ENCODE data around the gene GDF15.
A peak's percentile ranks its signal among the peaks of the same experiment; 100 is the strongest.

Gene GDF15

DNA sequence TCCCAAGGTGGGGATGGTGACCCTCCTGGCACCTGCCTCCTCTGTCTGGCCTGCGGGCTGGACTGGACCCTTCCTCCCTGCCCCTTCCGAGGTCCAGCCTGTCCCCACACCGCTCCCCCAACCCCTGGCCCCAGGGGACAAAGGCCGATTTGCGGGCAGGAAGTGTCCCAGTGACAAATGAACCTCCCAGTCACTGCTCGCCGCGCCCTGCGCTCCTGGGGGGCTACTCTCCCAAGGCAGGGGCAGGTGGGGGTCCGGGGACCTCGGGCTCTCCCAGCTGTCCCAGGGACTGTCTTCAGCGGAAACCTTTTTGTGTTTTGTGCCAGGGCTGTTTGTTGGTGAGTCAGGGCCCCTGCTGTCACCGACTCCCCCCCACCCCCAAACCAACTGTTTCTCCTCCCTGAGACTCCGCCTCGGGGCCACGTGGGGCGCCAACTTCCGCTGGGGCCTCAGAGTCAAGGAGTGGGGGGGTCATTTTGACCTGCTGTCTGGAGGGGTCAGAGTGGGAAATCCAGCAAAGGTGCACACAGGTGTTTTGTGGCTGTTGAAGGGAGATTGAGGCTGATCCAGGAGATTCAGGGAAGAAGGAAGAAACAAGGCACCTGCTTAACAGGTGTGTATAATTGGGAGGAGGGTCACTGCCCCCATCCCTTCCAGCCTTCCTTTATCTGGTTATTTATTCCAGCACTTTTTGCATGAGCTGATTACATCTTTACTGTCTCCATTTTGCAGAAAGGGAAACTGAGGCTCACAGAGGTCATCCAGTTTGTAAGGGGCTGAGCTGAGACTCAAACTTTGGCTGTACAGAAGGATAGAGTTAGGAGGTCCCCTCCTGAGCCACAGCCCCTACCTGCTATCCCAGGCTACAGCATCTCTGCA, 44.7 kb upstream of the GDF15 start (continued):
- TF ChIP-seq, protein P1, sequence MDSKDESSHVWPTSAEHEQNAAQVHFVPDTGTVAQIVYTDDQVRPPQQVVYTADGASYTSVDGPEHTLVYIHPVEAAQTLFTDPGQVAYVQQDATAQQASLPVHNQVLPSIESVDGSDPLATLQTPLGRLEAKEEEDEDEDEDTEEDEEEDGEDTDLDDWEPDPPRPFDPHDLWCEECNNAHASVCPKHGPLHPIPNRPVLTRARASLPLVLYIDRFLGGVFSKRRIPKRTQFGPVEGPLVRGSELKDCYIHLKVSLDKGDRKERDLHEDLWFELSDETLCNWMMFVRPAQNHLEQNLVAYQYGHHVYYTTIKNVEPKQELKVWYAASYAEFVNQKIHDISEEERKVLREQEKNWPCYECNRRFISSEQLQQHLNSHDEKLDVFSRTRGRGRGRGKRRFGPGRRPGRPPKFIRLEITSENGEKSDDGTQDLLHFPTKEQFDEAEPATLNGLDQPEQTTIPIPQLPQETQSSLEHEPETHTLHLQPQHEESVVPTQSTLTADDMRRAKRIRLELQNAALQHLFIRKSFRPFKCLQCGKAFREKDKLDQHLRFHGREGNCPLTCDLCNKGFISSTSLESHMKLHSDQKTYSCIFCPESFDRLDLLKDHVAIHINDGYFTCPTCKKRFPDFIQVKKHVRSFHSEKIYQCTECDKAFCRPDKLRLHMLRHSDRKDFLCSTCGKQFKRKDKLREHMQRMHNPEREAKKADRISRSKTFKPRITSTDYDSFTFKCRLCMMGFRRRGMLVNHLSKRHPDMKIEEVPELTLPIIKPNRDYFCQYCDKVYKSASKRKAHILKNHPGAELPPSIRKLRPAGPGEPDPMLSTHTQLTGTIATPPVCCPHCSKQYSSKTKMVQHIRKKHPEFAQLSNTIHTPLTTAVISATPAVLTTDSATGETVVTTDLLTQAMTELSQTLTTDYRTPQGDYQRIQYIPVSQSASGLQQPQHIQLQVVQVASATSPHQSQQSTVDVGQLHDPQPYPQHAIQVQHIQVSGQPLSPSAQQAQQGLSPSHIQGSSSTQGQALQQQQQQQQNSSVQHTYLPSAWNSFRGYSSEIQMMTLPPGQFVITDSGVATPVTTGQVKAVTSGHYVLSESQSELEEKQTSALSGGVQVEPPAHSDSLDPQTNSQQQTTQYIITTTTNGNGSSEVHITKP (tag by site-specific recombination; IDR thresholded peaks at IDR 0.05) = peak; percentile 88
- TF ChIP-seq ZNF629 (tag by site-specific recombination; IDR thresholded peaks at IDR 0.05) = no peak
- peak; percentile 95 for TF ChIP-seq ZNF341 (tag by site-specific recombination; IDR thresholded peaks at IDR 0.05; ENCODE audit: low read depth)
- 0 out of 2 replicates have a peak, but pooled peaks have one; percentile 10 for TF ChIP-seq ZBTB8A (tag by site-specific recombination; IDR thresholded peaks at IDR 0.05)
- no peak; the same call in 1 of the 2 replicates for TF ChIP-seq ZNF600 (tag by site-specific recombination; IDR thresholded peaks at IDR 0.05)
- TF ChIP-seq, protein P2, sequence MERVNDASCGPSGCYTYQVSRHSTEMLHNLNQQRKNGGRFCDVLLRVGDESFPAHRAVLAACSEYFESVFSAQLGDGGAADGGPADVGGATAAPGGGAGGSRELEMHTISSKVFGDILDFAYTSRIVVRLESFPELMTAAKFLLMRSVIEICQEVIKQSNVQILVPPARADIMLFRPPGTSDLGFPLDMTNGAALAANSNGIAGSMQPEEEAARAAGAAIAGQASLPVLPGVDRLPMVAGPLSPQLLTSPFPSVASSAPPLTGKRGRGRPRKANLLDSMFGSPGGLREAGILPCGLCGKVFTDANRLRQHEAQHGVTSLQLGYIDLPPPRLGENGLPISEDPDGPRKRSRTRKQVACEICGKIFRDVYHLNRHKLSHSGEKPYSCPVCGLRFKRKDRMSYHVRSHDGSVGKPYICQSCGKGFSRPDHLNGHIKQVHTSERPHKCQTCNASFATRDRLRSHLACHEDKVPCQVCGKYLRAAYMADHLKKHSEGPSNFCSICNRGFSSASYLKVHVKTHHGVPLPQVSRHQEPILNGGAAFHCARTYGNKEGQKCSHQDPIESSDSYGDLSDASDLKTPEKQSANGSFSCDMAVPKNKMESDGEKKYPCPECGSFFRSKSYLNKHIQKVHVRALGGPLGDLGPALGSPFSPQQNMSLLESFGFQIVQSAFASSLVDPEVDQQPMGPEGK (tag by site-specific recombination; IDR thresholded peaks at IDR 0.05) = peak; percentile 65
- TF ChIP-seq, protein P3, sequence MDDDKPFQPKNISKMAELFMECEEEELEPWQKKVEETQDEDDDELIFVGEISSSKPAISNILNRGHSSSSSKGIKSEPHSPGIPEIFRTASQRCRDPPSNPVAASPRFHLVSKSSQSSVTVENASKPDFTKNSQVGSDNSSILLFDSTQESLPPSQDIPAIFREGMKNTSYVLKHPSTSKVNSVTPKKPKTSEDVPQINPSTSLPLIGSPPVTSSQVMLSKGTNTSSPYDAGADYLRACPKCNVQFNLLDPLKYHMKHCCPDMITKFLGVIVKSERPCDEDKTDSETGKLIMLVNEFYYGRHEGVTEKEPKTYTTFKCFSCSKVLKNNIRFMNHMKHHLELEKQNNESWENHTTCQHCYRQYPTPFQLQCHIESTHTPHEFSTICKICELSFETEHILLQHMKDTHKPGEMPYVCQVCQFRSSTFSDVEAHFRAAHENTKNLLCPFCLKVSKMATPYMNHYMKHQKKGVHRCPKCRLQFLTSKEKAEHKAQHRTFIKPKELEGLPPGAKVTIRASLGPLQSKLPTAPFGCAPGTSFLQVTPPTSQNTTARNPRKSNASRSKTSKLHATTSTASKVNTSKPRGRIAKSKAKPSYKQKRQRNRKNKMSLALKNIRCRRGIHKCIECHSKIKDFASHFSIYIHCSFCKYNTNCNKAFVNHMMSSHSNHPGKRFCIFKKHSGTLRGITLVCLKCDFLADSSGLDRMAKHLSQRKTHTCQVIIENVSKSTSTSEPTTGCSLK (tag by site-specific recombination; IDR thresholded peaks at IDR 0.05) = no peak
- TF ChIP-seq, protein P4, sequence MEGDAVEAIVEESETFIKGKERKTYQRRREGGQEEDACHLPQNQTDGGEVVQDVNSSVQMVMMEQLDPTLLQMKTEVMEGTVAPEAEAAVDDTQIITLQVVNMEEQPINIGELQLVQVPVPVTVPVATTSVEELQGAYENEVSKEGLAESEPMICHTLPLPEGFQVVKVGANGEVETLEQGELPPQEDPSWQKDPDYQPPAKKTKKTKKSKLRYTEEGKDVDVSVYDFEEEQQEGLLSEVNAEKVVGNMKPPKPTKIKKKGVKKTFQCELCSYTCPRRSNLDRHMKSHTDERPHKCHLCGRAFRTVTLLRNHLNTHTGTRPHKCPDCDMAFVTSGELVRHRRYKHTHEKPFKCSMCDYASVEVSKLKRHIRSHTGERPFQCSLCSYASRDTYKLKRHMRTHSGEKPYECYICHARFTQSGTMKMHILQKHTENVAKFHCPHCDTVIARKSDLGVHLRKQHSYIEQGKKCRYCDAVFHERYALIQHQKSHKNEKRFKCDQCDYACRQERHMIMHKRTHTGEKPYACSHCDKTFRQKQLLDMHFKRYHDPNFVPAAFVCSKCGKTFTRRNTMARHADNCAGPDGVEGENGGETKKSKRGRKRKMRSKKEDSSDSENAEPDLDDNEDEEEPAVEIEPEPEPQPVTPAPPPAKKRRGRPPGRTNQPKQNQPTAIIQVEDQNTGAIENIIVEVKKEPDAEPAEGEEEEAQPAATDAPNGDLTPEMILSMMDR (tag by site-specific recombination; IDR thresholded peaks at IDR 0.05) = 0 out of 2 replicates have a peak, but pooled peaks have one; percentile 8
- TF ChIP-seq ZNF114 (tag by site-specific recombination; IDR thresholded peaks at IDR 0.05) = no peak
- TF ChIP-seq, protein P5, sequence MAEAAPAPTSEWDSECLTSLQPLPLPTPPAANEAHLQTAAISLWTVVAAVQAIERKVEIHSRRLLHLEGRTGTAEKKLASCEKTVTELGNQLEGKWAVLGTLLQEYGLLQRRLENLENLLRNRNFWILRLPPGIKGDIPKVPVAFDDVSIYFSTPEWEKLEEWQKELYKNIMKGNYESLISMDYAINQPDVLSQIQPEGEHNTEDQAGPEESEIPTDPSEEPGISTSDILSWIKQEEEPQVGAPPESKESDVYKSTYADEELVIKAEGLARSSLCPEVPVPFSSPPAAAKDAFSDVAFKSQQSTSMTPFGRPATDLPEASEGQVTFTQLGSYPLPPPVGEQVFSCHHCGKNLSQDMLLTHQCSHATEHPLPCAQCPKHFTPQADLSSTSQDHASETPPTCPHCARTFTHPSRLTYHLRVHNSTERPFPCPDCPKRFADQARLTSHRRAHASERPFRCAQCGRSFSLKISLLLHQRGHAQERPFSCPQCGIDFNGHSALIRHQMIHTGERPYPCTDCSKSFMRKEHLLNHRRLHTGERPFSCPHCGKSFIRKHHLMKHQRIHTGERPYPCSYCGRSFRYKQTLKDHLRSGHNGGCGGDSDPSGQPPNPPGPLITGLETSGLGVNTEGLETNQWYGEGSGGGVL (tag by site-specific recombination; IDR thresholded peaks at IDR 0.05) = peak; percentile 52; the same call in 1 of the 2 replicates
- peak; percentile 96 for TF ChIP-seq SCRT2 (tag by site-specific recombination; IDR thresholded peaks at IDR 0.05)
- TF ChIP-seq ZBTB7A (tag by site-specific recombination; IDR thresholded peaks at IDR 0.05; ENCODE audit: low read depth) = no peak
- no peak for TF ChIP-seq ZNF621 (tag by site-specific recombination; IDR thresholded peaks at IDR 0.05)
- TF ChIP-seq, protein P6, sequence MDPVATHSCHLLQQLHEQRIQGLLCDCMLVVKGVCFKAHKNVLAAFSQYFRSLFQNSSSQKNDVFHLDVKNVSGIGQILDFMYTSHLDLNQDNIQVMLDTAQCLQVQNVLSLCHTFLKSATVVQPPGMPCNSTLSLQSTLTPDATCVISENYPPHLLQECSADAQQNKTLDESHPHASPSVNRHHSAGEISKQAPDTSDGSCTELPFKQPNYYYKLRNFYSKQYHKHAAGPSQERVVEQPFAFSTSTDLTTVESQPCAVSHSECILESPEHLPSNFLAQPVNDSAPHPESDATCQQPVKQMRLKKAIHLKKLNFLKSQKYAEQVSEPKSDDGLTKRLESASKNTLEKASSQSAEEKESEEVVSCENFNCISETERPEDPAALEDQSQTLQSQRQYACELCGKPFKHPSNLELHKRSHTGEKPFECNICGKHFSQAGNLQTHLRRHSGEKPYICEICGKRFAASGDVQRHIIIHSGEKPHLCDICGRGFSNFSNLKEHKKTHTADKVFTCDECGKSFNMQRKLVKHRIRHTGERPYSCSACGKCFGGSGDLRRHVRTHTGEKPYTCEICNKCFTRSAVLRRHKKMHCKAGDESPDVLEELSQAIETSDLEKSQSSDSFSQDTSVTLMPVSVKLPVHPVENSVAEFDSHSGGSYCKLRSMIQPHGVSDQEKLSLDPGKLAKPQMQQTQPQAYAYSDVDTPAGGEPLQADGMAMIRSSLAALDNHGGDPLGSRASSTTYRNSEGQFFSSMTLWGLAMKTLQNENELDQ (tag by site-specific recombination; IDR thresholded peaks at IDR 0.05; ENCODE audit: low read depth) = no peak
- TF ChIP-seq ZIC2 (tag by site-specific recombination; IDR thresholded peaks at IDR 0.05) = peak; percentile 87
